Lung (tissue), 12 donors: ENCODE results near the gene ATAD3A. TPM values are rescaled to one million over a fixed set of nuclear protein-coding genes. Genes with fewer than 3 reads are reported as not detected.

Experiments
- ATAC-seq: fragments of 200-7000 bp; cut with Tn5 transposase; one replicate; pipeline ENCODE4 v1.9.1; 2020; ENCODE audit warnings: moderate number of reproducible peaks; ENCODE audit not compliant: insufficient read depth, low FRiP score
- DNase-seq, 3 donors: peaks; one replicate each; pipeline ENCODE4 v3.0.0-alpha.2; 2013 to 2017
- H3K27ac ChIP-seq, 2 donors: one replicate each; pipeline ENCODE4 v1.5.1; 2013; ENCODE audit warnings: mild to moderate bottlenecking in 2 of 2, moderate library complexity in 2 of 2, control low read depth in 1 of 2, inconsistent platforms in 1 of 2, low read depth in 1 of 2, low read length in 1 of 2
- H3K27me3 ChIP-seq, 3 donors: one replicate each; pipeline ENCODE4 v1.5.1; 2013; ENCODE audit warnings: low read length in 2 of 3; ENCODE audit not compliant: control insufficient read depth in 3 of 3, insufficient read depth in 3 of 3
- H3K36me3 ChIP-seq, 4 donors: one replicate each; pipeline ENCODE4 v1.5.1; 2013; ENCODE audit warnings: low read length in 4 of 4, mild to moderate bottlenecking in 1 of 4, moderate library complexity in 1 of 4; ENCODE audit not compliant: control insufficient read depth in 4 of 4, insufficient read depth in 4 of 4
- H3K4me1 ChIP-seq, 5 donors: one replicate each; pipeline ENCODE4 v1.5.1; 2013; ENCODE audit warnings: low read length in 5 of 5, mild to moderate bottlenecking in 2 of 5, moderate library complexity in 1 of 5; ENCODE audit not compliant: control insufficient read depth in 5 of 5, insufficient read depth in 5 of 5
- H3K4me3 ChIP-seq: one replicate; pipeline ENCODE4 v1.5.1; 2013; ENCODE audit warnings: mild to moderate bottlenecking, control low read depth, moderate library complexity
- H3K9ac ChIP-seq, 2 donors: one replicate each; pipeline ENCODE4 v1.5.1; 2013; ENCODE audit warnings: low read length in 2 of 2, control low read depth in 1 of 2; ENCODE audit not compliant: insufficient read depth in 1 of 2
- H3K9me3 ChIP-seq, 4 donors: one replicate each; pipeline ENCODE4 v1.5.1; 2013; ENCODE audit warnings: low read length in 3 of 4, mild to moderate bottlenecking in 1 of 4, moderate library complexity in 1 of 4; ENCODE audit not compliant: control insufficient read depth in 4 of 4, insufficient read depth in 3 of 4
- WGBS, 2 donors: extraction: QIAGEN DNeasy Blood & Tissue Kit; methylation state at CpG; one replicate each; pipeline ENCODE4 v1.1.7; 2013; 5-methylcytosine and 5-hydroxymethylcytosine counted together
- polyA plus RNA-seq, 2 donors: library from polyadenylated mRNA; stranded (reverse); fragments of 200-250 nt; gene quantifications; one replicate each; pipeline ENCODE4 v1.2.1, GENCODE V29; 2013
- total RNA-seq, 2 donors: library from RNA; depleted of rRNA in 1 of 2; stranded (reverse); fragments of >200 nt in 1 of 2; gene quantifications; one replicate each; pipeline ENCODE4 v1.2.1, GENCODE V29; 2014 to 2021
- TF ChIP-seq, protein P1 (sequence below): IDR thresholded peaks from 2 replicates; pipeline ENCODE4 v1.5.1; 2012; ENCODE audit warnings: mild to moderate bottlenecking; ENCODE audit errors: control extremely low read depth, extremely low read depth
- donor health status: control.
- donor health status: control.
- donor health status: Bipolar disorder and iron deficiency.
- donor health status: healthy.
- donor health status: DM: yes; HTN: yes; CAD: no.

ATAD3A gene
- total and polyA plus RNA-seq, 4 donors, result 8.1 to 31.3 (median 28.3) TPM

DNA sequence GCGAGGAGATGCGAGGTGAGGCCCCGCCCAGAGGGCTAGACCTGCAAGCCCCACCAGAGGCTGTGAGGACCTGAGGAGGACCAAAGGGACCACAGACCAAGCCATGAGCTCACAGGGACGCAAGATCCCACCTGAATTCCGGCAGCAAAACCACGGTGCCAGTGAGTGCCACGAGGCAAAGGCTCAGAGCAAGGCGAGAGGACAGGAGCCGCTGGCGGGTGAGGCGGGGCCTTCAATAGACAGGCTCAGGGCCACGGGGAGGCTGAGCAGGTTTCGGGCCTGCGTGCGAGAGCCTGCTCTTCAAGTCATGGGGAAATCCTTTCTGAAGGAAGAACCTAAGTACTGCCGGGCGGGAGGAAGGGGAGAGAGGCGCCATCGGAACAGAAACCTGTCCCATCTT lies 35.5 kb downstream of the ATAD3A start:
- Histone ChIP-seq H3K4me3 (no peak overlapping the region), H3K27me3 (no peaks in the 10 kb centered on the region), H3K9ac (no peak overlapping the region), H3K9me3 (no peaks in the 10 kb centered on the region), H3K36me3 (peaks cover 0 to 13% (median 0%) of the 10 kb centered on the region in 4 donors), H3K27ac (no peak overlapping the region), H3K4me1 (peaks cover 0 to 6% (median 0%) of the 10 kb centered on the region in 5 donors)
- 92 to 94% methylated on average over 19 of the region's 19 CpGs for WGBS, 2 donors
- TF ChIP-seq, protein P1, sequence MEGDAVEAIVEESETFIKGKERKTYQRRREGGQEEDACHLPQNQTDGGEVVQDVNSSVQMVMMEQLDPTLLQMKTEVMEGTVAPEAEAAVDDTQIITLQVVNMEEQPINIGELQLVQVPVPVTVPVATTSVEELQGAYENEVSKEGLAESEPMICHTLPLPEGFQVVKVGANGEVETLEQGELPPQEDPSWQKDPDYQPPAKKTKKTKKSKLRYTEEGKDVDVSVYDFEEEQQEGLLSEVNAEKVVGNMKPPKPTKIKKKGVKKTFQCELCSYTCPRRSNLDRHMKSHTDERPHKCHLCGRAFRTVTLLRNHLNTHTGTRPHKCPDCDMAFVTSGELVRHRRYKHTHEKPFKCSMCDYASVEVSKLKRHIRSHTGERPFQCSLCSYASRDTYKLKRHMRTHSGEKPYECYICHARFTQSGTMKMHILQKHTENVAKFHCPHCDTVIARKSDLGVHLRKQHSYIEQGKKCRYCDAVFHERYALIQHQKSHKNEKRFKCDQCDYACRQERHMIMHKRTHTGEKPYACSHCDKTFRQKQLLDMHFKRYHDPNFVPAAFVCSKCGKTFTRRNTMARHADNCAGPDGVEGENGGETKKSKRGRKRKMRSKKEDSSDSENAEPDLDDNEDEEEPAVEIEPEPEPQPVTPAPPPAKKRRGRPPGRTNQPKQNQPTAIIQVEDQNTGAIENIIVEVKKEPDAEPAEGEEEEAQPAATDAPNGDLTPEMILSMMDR, result no peak
- ATAC-seq (no peak), DNase-seq (no peak)

DNA sequence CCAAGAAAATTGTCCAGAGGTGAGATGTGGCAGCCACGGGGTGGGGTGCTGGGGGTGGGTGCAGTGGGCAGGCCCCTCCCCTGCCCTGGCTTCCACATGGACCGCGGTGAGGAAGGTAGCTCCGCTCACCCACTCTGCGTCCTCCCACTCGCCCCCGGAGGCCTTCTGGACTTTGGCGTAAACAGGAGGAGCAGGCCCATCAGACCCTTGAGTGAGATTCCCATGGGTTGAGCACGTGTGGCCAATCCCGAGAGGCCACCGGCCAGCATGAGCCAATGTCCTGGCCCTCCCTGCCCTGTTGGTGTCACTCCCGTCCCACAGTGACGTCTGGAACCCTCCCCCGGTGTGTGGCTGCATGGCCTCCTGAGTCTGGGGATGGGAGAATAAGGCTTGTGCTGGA lies 36.6 kb downstream of the ATAD3A start:
- H3K4me1 ChIP-seq, result peaks cover 0 to 6% (median 0%) of the 10 kb centered on the region in 5 donors
- no peak overlapping the region for H3K9ac ChIP-seq
- no peaks in the 10 kb centered on the region for H3K9me3 ChIP-seq
- ATAC-seq, result no peak
- no peak for DNase-seq
- H3K36me3 ChIP-seq, result peaks cover 0 to 3% (median 0%) of the 10 kb centered on the region in 4 donors
- TF ChIP-seq, protein P1, result no peak
- 85 to 89% methylated on average over 14 of the region's 14 CpGs for WGBS, 2 donors
- H3K27ac ChIP-seq, result no peak overlapping the region
- no peaks in the 10 kb centered on the region for H3K27me3 ChIP-seq
- no peak overlapping the region for H3K4me3 ChIP-seq

DNA sequence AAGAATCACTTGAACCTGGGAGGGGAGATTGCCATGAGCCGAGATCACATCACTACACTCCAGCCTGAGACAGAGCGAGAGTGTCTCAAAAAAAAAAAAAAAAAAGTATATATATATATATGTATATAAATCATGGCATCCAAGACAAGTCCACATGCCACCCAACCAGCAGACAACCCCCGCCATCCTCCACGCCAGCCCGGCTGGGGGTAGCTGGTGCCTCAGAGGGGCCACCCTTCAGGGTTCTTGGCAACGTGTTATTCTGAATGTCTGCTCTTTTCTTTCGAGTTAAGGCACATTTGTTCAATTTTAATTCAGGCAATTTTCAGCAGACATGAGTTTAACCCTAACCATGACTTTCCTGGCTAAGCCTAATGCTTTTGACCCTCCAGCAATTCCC lies 38.1 kb downstream of the ATAD3A start:
- Histone ChIP-seq H3K27me3 (no peaks in the 10 kb centered on the region), H3K9ac (no peak overlapping the region), H3K36me3 (peaks cover 0 to 2% (median 0%) of the 10 kb centered on the region in 4 donors), H3K4me1 (peaks cover 0 to 6% (median 0%) of the 10 kb centered on the region in 5 donors), H3K4me3 (no peak overlapping the region), H3K27ac (no peak overlapping the region), H3K9me3 (no peaks in the 10 kb centered on the region)
- no peak for ATAC-seq
- TF ChIP-seq, protein P1, result no peak
- DNase-seq, result no peak
- WGBS, 2 donors, result 81 to 91% methylated on average over 7 of the region's 7 CpGs
